Breast epithelium (tissue), 4 donors: ENCODE measurements around the gene RYR3. TPM values are rescaled to one million over a fixed set of nuclear protein-coding genes. Genes with fewer than 3 reads are reported as not detected.

Experiments used
- DNase-seq, 2 donors: peaks; one replicate each; pipeline ENCODE4 v3.0.0-alpha.2; 2019; ENCODE audit warnings: low spot score in 2 of 2
- H3K27ac ChIP-seq, 2 donors: fragments of 200-600 bp; sonication (generic) in 1 of 2; one replicate each; pipeline ENCODE4 v1.5.1; 2016 to 2019; ENCODE audit warnings: mild to moderate bottlenecking in 1 of 2
- H3K27me3 ChIP-seq, 2 donors: fragments of 200-600 bp; sonication (generic) in 1 of 2; one replicate each; pipeline versions ENCODE4 v1.5.1 to v1.6.0; 2017 to 2019; ENCODE audit warnings: control low read depth in 1 of 2, mild to moderate bottlenecking in 1 of 2
- H3K36me3 ChIP-seq: fragments of 200-600 bp; one replicate; pipeline ENCODE4 v1.5.1; 2019
- H3K4me1 ChIP-seq, 2 donors: fragments of 200-600 bp; sonication (generic); one replicate each; pipeline ENCODE4 v1.5.1; 2016 to 2019; ENCODE audit warnings: control low read depth in 1 of 2
- H3K4me3 ChIP-seq, 3 donors: fragments of 200-600 bp; sonication (generic); 1 replicate in 2 of 3; 2 replicates in 1 of 3; pipeline ENCODE4 v1.5.1; 2016 to 2019; ENCODE audit warnings: mild to moderate bottlenecking in 3 of 3, moderate library complexity in 2 of 3
- H3K9me3 ChIP-seq, 2 donors: fragments of 200-600 bp; sonication (generic) in 1 of 2; one replicate each; pipeline ENCODE4 v1.5.1; 2016 to 2019; ENCODE audit warnings: control low read depth in 1 of 2
- POLR2A ChIP-seq: fragments of 450-650 bp; IDR thresholded peaks from one replicate; pipeline ENCODE4 v1.6.1; 2016; ENCODE audit warnings: antibody characterized with exemption, mild to moderate bottlenecking, moderate library complexity
- POLR2AphosphoS5 ChIP-seq, 3 donors: sonication (generic); formaldehyde crosslinking; IDR thresholded peaks; one replicate each; pipeline ENCODE4 v1.6.1; 2017; ENCODE audit warnings: antibody characterized with exemption in 3 of 3
- intact Hi-C: fragments of 100-400 bp; cut with DNase I; formaldehyde crosslinking; loops from one replicate; pipeline ENCODE4 v1.15.1; 2023; ENCODE audit warnings: low total_unique reads
- total RNA-seq, 3 donors: library from RNA; depleted of rRNA; stranded (reverse); fragments of >200 nt; gene quantifications; one replicate each; pipeline ENCODE4 v1.1.0, GENCODE V29; 2016
- TF ChIP-seq, protein P1 (sequence below), 3 donors: fragments of 450-650 bp; IDR thresholded peaks; one replicate each; pipeline ENCODE4 v1.5.1; 2016 to 2017; ENCODE audit warnings: antibody characterized with exemption in 3 of 3, mild to moderate bottlenecking in 3 of 3, moderate library complexity in 3 of 3

Gene RYR3
- total RNA-seq, 3 donors from 2014 or later: 1.8 to 4.2 (median 2.6) TPM

GRCh38 chr15:33616475-33616874, 305.7 kb downstream of the RYR3 start:
- no peak overlapping the region for H3K27ac ChIP-seq
- intact Hi-C loops: no loop called here
- H3K4me3 ChIP-seq: no peak overlapping the region
- no peak for DNase-seq
- H3K27me3 ChIP-seq: no peaks in the 10 kb centered on the region
- no peaks in the 10 kb centered on the region for H3K36me3 ChIP-seq
- no peaks in the 10 kb centered on the region for H3K9me3 ChIP-seq
- no peak for TF ChIP-seq POLR2AphosphoS5 (IDR thresholded peaks at IDR 0.05)
- TF ChIP-seq, protein P1, sequence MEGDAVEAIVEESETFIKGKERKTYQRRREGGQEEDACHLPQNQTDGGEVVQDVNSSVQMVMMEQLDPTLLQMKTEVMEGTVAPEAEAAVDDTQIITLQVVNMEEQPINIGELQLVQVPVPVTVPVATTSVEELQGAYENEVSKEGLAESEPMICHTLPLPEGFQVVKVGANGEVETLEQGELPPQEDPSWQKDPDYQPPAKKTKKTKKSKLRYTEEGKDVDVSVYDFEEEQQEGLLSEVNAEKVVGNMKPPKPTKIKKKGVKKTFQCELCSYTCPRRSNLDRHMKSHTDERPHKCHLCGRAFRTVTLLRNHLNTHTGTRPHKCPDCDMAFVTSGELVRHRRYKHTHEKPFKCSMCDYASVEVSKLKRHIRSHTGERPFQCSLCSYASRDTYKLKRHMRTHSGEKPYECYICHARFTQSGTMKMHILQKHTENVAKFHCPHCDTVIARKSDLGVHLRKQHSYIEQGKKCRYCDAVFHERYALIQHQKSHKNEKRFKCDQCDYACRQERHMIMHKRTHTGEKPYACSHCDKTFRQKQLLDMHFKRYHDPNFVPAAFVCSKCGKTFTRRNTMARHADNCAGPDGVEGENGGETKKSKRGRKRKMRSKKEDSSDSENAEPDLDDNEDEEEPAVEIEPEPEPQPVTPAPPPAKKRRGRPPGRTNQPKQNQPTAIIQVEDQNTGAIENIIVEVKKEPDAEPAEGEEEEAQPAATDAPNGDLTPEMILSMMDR (IDR thresholded peaks at IDR 0.05): no peak
- no peak for TF ChIP-seq POLR2A
- H3K4me1 ChIP-seq: no peaks in the 10 kb centered on the region

GRCh38 chr15:33618350-33618749, 307.6 kb downstream of the RYR3 start:
- Histone ChIP-seq H3K4me3 (no peak overlapping the region), H3K27me3 (no peaks in the 10 kb centered on the region), H3K27ac (no peak overlapping the region), H3K4me1 (no peaks in the 10 kb centered on the region), H3K9me3 (no peaks in the 10 kb centered on the region), H3K36me3 (no peaks in the 10 kb centered on the region)
- intact Hi-C loops: no loop called here
- no peak for DNase-seq
- TF ChIP-seq, protein P1 (IDR thresholded peaks at IDR 0.05): no peak
- TF ChIP-seq POLR2A (no peak), POLR2AphosphoS5 (IDR thresholded peaks at IDR 0.05) (no peak)

DNA sequence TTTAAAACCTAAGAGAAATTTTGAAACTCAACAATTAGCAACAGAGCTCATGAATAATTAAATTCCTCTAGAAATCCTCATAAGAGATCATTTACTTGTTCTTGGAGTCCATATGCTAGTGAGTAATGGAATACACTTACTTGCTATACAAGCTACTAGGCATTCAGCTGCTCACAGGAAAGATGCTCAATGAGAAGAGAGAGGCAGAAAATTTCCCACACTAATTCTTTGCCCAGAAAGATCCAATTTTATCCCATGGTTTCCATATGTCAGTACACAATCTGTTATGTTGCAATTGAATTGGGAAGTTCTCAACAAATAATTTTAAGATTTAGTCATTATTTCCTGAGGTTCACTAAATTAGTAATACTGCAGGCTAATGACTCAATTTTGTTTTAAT, 310.4 kb downstream of the RYR3 start:
- no peaks in the 10 kb centered on the region for H3K27me3 ChIP-seq
- H3K27ac ChIP-seq: no peak overlapping the region
- no peaks in the 10 kb centered on the region for H3K9me3 ChIP-seq
- DNase-seq: no peak
- H3K36me3 ChIP-seq: no peaks in the 10 kb centered on the region
- TF ChIP-seq, protein P1 (IDR thresholded peaks at IDR 0.05): no peak
- no peak for TF ChIP-seq POLR2A
- no peak for TF ChIP-seq POLR2AphosphoS5 (IDR thresholded peaks at IDR 0.05)
- H3K4me3 ChIP-seq: no peak overlapping the region
- intact Hi-C loops: no loop called here
- no peaks in the 10 kb centered on the region for H3K4me1 ChIP-seq

DNA sequence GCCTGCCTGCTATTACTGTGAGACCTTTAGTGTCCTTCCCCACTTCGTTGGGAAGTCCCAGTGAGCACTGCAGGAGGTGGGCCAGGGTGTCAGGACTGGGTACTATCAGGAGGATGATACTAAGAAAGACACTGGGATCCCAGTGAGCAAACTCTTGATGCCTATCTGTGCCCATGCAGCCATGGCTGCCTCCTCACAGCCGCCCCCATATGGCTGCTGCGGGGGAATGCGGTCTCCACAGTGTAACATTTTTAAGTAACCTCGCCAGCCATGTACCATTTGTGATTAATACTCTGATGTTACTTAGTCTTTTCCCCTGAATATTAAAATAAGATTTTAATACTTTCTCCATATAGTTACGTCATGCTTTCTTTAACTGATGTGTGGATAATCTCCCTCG, 312.2 kb downstream of the RYR3 start:
- no peak overlapping the region for H3K27ac ChIP-seq
- H3K4me1 ChIP-seq: no peaks in the 10 kb centered on the region
- no peak for DNase-seq
- no peaks in the 10 kb centered on the region for H3K9me3 ChIP-seq
- H3K27me3 ChIP-seq: no peaks in the 10 kb centered on the region
- TF ChIP-seq POLR2A (no peak), POLR2AphosphoS5 (IDR thresholded peaks at IDR 0.05) (no peak)
- TF ChIP-seq, protein P1 (IDR thresholded peaks at IDR 0.05): no peak
- intact Hi-C loops: no loop called here
- no peaks in the 10 kb centered on the region for H3K36me3 ChIP-seq
- no peak overlapping the region for H3K4me3 ChIP-seq

- no peak for DNase-seq
- Histone ChIP-seq H3K36me3 (no peaks in the 10 kb centered on the region), H3K9me3 (no peaks in the 10 kb centered on the region), H3K4me3 (no peak overlapping the region), H3K27ac (no peak overlapping the region), H3K27me3 (no peaks in the 10 kb centered on the region), H3K4me1 (no peaks in the 10 kb centered on the region)
- intact Hi-C loops: no loop called here
- TF ChIP-seq, protein P1 (IDR thresholded peaks at IDR 0.05): no peak
- TF ChIP-seq POLR2AphosphoS5 (IDR thresholded peaks at IDR 0.05): no peak
- no peak for TF ChIP-seq POLR2A
These were observed 313.7 kb downstream of the RYR3 start for GRCh38 chr15:33624439-33624838.
